K562 (cell line): ENCODE data around the gene MMP24OS. TPM values are rescaled to one million over a fixed set of nuclear protein-coding genes. Genes with fewer than 3 reads are reported as not detected.

ENCODE experiments used
- ATAC-seq: fragments of 200-7000 bp; cut with Tn5 transposase; 3 replicates; pipeline ENCODE4 v1.9.1; 2020; ENCODE audit warnings: moderate library complexity
- BruUV-seq: library from RNA; stranded (reverse); fragments of 400-500 nt; replicated peaks from 2 replicates; lab custom pipeline; 2021; lab: Mats Ljungman, UMichigan
- CTCF ChIA-PET: fragments of 300-600 bp; formaldehyde crosslinking; extraction: SDS; loops from one replicate; lab custom pipeline; 2021; ENCODE audit warnings: low intra/inter-chr PET ratio; lab: Yijun Ruan, JAX
- POLR2A ChIA-PET: fragments of 300-600, 350-650 bp; sonication (Branson Sonifier 250); formaldehyde crosslinking; extraction: SDS; loops from one replicate; lab custom pipeline; 2021; ENCODE audit warnings: antibody characterized with exemption, inconsistent platforms; lab: Yijun Ruan, JAX
- DNase-seq, 4 experiments: peaks; one replicate each; pipeline versions ENCODE4 v3.0.0 to v3.0.0-alpha.2; 2011 to 2018; ENCODE audit warnings: low spot score in 3 of 4, mixed read lengths in 3 of 4; ENCODE audit errors: extremely low read depth in 1 of 4
- FAIRE-seq: peaks from 2 replicates; lab custom pipeline; 2011; peaks lifted over from hg19 to GRCh38; lab: Jason Lieb, UNC
- H2AFZ ChIP-seq: 2 replicates; pipeline ENCODE4 v1.6.0; 2011; ENCODE audit warnings: low read depth, low read length, control low read depth, inconsistent platforms
- H3K27ac ChIP-seq: fragments of 200-600 bp; 3 replicates; pipeline ENCODE4 v1.8.0; 2011; ENCODE audit warnings: low read depth, mild to moderate bottlenecking, control low read depth, inconsistent platforms, low read length, moderate library complexity, mixed read lengths; ENCODE audit errors: extremely low read depth
- H3K27me3 ChIP-seq, 2 experiments: fragments of 300-600 bp in 1 of 2; 2 replicates in 1 of 2; 3 replicates in 1 of 2; pipeline versions ENCODE4 v1.6.0 to v1.8.0; 2011; ENCODE audit warnings: inconsistent platforms in 2 of 2, low read length in 2 of 2, mild to moderate bottlenecking in 1 of 2, mixed read lengths in 1 of 2, moderate library complexity in 1 of 2; ENCODE audit not compliant: control insufficient read depth in 2 of 2, insufficient read depth in 2 of 2
- H3K36me3 ChIP-seq: fragments of 300-600 bp; 3 replicates; pipeline ENCODE4 v1.8.0; 2011; ENCODE audit warnings: mild to moderate bottlenecking, low read length, inconsistent platforms; ENCODE audit not compliant: control insufficient read depth, insufficient read depth
- H3K4me1 ChIP-seq, 2 experiments: fragments of 200-600 bp in 1 of 2; replicated peaks in 1 of 2; 2 replicates in 1 of 2; 3 replicates in 1 of 2; pipeline versions ENCODE4 v1.5.1 to v1.8.0; 2011; ENCODE audit warnings: inconsistent platforms in 2 of 2, low read length in 2 of 2, mild to moderate bottlenecking in 1 of 2, mixed read lengths in 1 of 2, moderate library complexity in 1 of 2; ENCODE audit not compliant: control insufficient read depth in 2 of 2, insufficient read depth in 2 of 2
- H3K4me2 ChIP-seq: 2 replicates; pipeline ENCODE4 v1.6.1; 2011; ENCODE audit warnings: low read length, control low read depth, inconsistent platforms, mixed read lengths; ENCODE audit not compliant: insufficient read depth
- H3K4me3 ChIP-seq: fragments of 200-600 bp; sonication (generic), shearing (Covaris generic); 2 replicates; pipeline ENCODE4 v1.5.1; 2016; ENCODE audit warnings: control low read depth, inconsistent platforms
- H3K79me2 ChIP-seq: fragments of 200-600 bp; 3 replicates; pipeline ENCODE4 v1.8.0; 2011; ENCODE audit warnings: low read length, inconsistent platforms; ENCODE audit not compliant: control insufficient read depth, insufficient read depth
- H3K9ac ChIP-seq, 2 experiments: 2 replicates each; pipeline versions ENCODE4 v1.6.0 to v1.6.1; 2011; ENCODE audit warnings: low read depth in 2 of 2, low read length in 2 of 2, control low read depth in 1 of 2, inconsistent platforms in 1 of 2, mild to moderate bottlenecking in 1 of 2, mixed read lengths in 1 of 2; ENCODE audit not compliant: insufficient read depth in 1 of 2
- H3K9me1 ChIP-seq: one replicate; pipeline ENCODE4 v1.6.0; 2011; ENCODE audit warnings: inconsistent platforms, mild to moderate bottlenecking, low read length, moderate library complexity; ENCODE audit not compliant: control insufficient read depth, insufficient read depth
- H3K9me3 ChIP-seq: replicated peaks from 2 replicates; pipeline ENCODE4 v1.5.1; 2011; ENCODE audit warnings: low read depth, low read length, inconsistent platforms; ENCODE audit not compliant: control insufficient read depth, insufficient read depth
- H4K20me1 ChIP-seq: replicated peaks from 2 replicates; pipeline ENCODE4 v1.6.1; 2011; ENCODE audit warnings: low read length, inconsistent platforms, mixed read lengths; ENCODE audit not compliant: control insufficient read depth, insufficient read depth
- BCLAF1 ChIP-seq, 2 experiments: fragments of 450-650 bp in 1 of 2; IDR thresholded peaks; 2 replicates each; pipeline ENCODE4 v1.6.1; 2011 to 2017; ENCODE audit warnings: low read depth in 2 of 2, antibody characterized with exemption in 1 of 2, borderline replicate concordance in 1 of 2, low read length in 1 of 2, mild to moderate bottlenecking in 1 of 2, mixed read lengths in 1 of 2; ENCODE audit not compliant: control insufficient read depth in 1 of 2
- CTBP1 ChIP-seq: fragments of 450-650 bp; IDR thresholded peaks from 2 replicates; pipeline ENCODE4 v1.6.1; 2016; ENCODE audit warnings: borderline replicate concordance
- E2F6 ChIP-seq, 2 experiments: IDR thresholded peaks; 2 replicates each; pipeline ENCODE4 v1.6.1; 2011; ENCODE audit warnings: borderline replicate concordance in 1 of 2, control low read depth in 1 of 2, low read depth in 1 of 2, low read length in 1 of 2, mild to moderate bottlenecking in 1 of 2, mixed read lengths in 1 of 2, moderate library complexity in 1 of 2; ENCODE audit not compliant: insufficient read depth in 1 of 2, insufficient read length in 1 of 2, poor library complexity in 1 of 2, severe bottlenecking in 1 of 2; ENCODE audit errors: extremely low read depth in 1 of 2
- NFIC ChIP-seq: fragments of 450-650 bp; IDR thresholded peaks from 2 replicates; pipeline ENCODE4 v1.6.1; 2017; ENCODE audit warnings: mild to moderate bottlenecking, inconsistent platforms
- POLR2G ChIP-seq: fragments of 200-400 bp; formaldehyde crosslinking; IDR thresholded peaks from 2 replicates; pipeline ENCODE4 v1.6.1; 2017; ENCODE audit warnings: low read depth, mild to moderate bottlenecking, antibody characterized with exemption, low read length, moderate library complexity
- PRDM10 ChIP-seq: fragments of 450-650 bp; IDR thresholded peaks from 2 replicates; pipeline ENCODE4 v1.6.1; 2018; ENCODE audit not compliant: partially characterized antibody
- TBP ChIP-seq: optimal IDR thresholded peaks from 2 replicates; pipeline ENCODE3; 2011; ENCODE audit warnings: low read depth, low read length, improper control_type of control experiment
- TCFL5 ChIP-seq: fragments of 250-450 bp; sonication (Bioruptor Pico); conservative IDR thresholded peaks from 2 replicates; pipeline ENCODE4 v1.6.1; 2021; ENCODE audit warnings: mild to moderate bottlenecking, moderate library complexity, matching md5 sums
- TEAD1 ChIP-seq, 2 experiments: fragments of 450-650 bp in 1 of 2; sonication (generic) in 1 of 2; formaldehyde crosslinking; IDR thresholded peaks; 2 replicates each; pipeline versions ENCODE4 v1.4.0 to v1.8.0; 2020 to 2022; ENCODE audit warnings: mild to moderate bottlenecking in 2 of 2, missing genetic modification reagents in 1 of 2
- ZNF3 ChIP-seq: fragments of 250-450 bp; sonication (Bioruptor Pico); IDR thresholded peaks from 2 replicates; pipeline ENCODE4 v1.5.0; 2021; ENCODE audit warnings: mild to moderate bottlenecking, moderate library complexity
- ZNF707 ChIP-seq: fragments of 250-450 bp; sonication (Bioruptor Pico); conservative IDR thresholded peaks from 2 replicates; pipeline ENCODE4 v1.8.0; 2022; ENCODE audit warnings: inconsistent platforms, mild to moderate bottlenecking, moderate library complexity
- WGBS: fragments of 100-300 bp; shearing (Covaris generic); methylation state at CpG from one replicate; pipeline ENCODE4 v1.1.6; 2016; ENCODE audit warnings: low coverage, mixed read lengths; ENCODE audit not compliant: insufficient coverage; ENCODE audit errors: missing lambda C conversion rate; 5-methylcytosine and 5-hydroxymethylcytosine counted together
- in situ Hi-C: fragments of 300-500 bp; cut with MboI; formaldehyde crosslinking; loops from 4 replicates; pipeline ENCODE4 v1.15.0; 2018; ENCODE audit warnings: inconsistent platforms, mixed read lengths
- intact Hi-C: fragments of 100-400 bp; cut with micrococcal nuclease; formaldehyde crosslinking; loops from 2 replicates; pipeline ENCODE4 v1.14.2; 2022
- polyA plus RNA-seq, 8 experiments: library from polyadenylated mRNA; depleted of rRNA in 4 of 8; stranded (reverse) in 5 of 8; unstranded in 3 of 8; fragments of >200 nt; fragmentation: Nextera tagmentation in 2 of 8; fragmentation: Illumina TruSeq in 1 of 8; extraction: Ambion mirVana in 2 of 8; extraction: Trizol in 1 of 8; gene quantifications; 2 replicates each; pipeline versions ENCODE4 v1.2.1 to v1.2.3, GENCODE V29; 2011 to 2014; ENCODE audit warnings: inconsistent platforms in 1 of 8, missing spikeins in 1 of 8
- total RNA-seq, 7 experiments: library from RNA; depleted of rRNA in 6 of 7; stranded (reverse); fragments of >200 nt in 6 of 7; fragmentation: Illumina TruSeq in 2 of 7; extraction: Trizol in 2 of 7; gene quantifications; 2 replicates each; pipeline versions ENCODE4 v1.2.1 to v1.2.3, GENCODE V29; 2011 to 2021; ENCODE audit warnings: low replicate concordance in 1 of 7

Gene MMP24OS
- total and polyA plus RNA-seq, 9 of the 15 experiments (the other 6 are each of a cell fraction or from before 2014, with no cell fraction given) = 0.92 to 41.5 (median 11.4) TPM

- peaks cover 10 to 47% of the 10 kb centered on the region in 2 experiments; a peak in 4 of 5 replicates for H3K4me1 ChIP-seq
- peaks cover 0 to 6% of the 10 kb centered on the region in 2 experiments; a peak in 1 of 5 replicates for H3K27me3 ChIP-seq
- H3K9me3 ChIP-seq = no peaks in the 10 kb centered on the region
- H3K36me3 ChIP-seq = peaks cover 20% of the 10 kb centered on the region
- H3K4me2 ChIP-seq = 0 out of 2 replicates have a peak overlapping the region, but pooled peaks have one; percentile 95
- BruUV-seq = no TSS peak
- no peak for ATAC-seq
- in situ Hi-C loops (no loop called here), intact Hi-C loops (no loop called here)
- ChIA-PET POLR2A (interaction anchor here (0.7 to 1.1 kb wide), 2 partner anchors 11 to 412 kb away, joined by 3 read pairs; no protein-coding TSS in a partner anchor), CTCF (no interaction called here)
- 80% methylated on average over 11 of the region's 12 CpGs for WGBS
- H3K4me3 ChIP-seq = no peak overlapping the region
- no peaks in the 10 kb centered on the region for H4K20me1 ChIP-seq
- H3K9me1 ChIP-seq = no peaks in the 10 kb centered on the region
- FAIRE-seq = no peak
- H2AFZ ChIP-seq = no peak overlapping the region
- H3K9ac ChIP-seq = peak overlapping the region in 1 of 2 experiments; percentile 51; a peak in 2 of 4 replicates
- peaks cover 36% of the 10 kb centered on the region for H3K79me2 ChIP-seq
- DNase-seq = no peak
- H3K27ac ChIP-seq = peak overlapping the region; percentile 1; the same call in 2 of the 3 replicates
- no peak for TF ChIP-seq BCLAF1 (IDR thresholded peaks at IDR 0.05; ENCODE audit: borderline replicate concordance in 1 of 2, control insufficient read depth in 1 of 2, low read depth in 2 of 2, low read length in 1 of 2)
- no peak for TF ChIP-seq ZNF707 (CRISPR knock-in tag)
- no peak for TF ChIP-seq TBP
- TF ChIP-seq PRDM10 = no peak
- TF ChIP-seq TCFL5 = no peak
- no peak for TF ChIP-seq TEAD1 (CRISPR knock-in tag; IDR thresholded peaks at IDR 0.05)
- no peak for TF ChIP-seq E2F6 (IDR thresholded peaks at IDR 0.05; ENCODE audit: borderline replicate concordance in 1 of 2, extremely low read depth in 1 of 2, insufficient read depth in 1 of 2, insufficient read length in 1 of 2, low read depth in 1 of 2, low read length in 1 of 2, poor library complexity in 1 of 2, severe bottlenecking in 1 of 2)
- TF ChIP-seq POLR2G = no peak
- no peak for TF ChIP-seq NFIC
- no peak for TF ChIP-seq ZNF3 (CRISPR knock-in tag)
- 0 out of 2 replicates have a peak, but pooled peaks have one; percentile 0 for TF ChIP-seq CTBP1
Observed at GRCh38 chr20:35286077-35286898, 8.4 kb upstream of the MMP24OS start.
